ENCODE data around the gene REELD1. TPM values are rescaled to one million over a fixed set of nuclear protein-coding genes. Genes with fewer than 3 reads are reported as not detected.

Gene REELD1
- polyA plus RNA-seq, 3 donors = 0.19 to 0.31 (median 0.31) TPM

GRCh38 chr4:146261041-146261440 is 46.7 kb downstream of the REELD1 start:
- no peak for DNase-seq (ENCODE audit: low read depth in 3 of 3, low spot score in 2 of 3)

GRCh38 chr4:146263793-146264192 is 49.5 kb downstream of the REELD1 start:
- DNase-seq (ENCODE audit: low read depth in 3 of 3, low spot score in 2 of 3) = no peak

- DNase-seq (ENCODE audit: low read depth in 3 of 3, low spot score in 2 of 3) = no peak
These were observed 51.7 kb downstream of the REELD1 start for GRCh38 chr4:146265950-146266490.

- DNase-seq (ENCODE audit: low read depth in 3 of 3, low spot score in 2 of 3) = no peak
These were observed 53.5 kb downstream of the REELD1 start for GRCh38 chr4:146267826-146268225.

GRCh38 chr4:146269228-146269653 is 54.9 kb downstream of the REELD1 start:
- DNase-seq (ENCODE audit: low read depth in 3 of 3, low spot score in 2 of 3) = no peak

GRCh38 chr4:146271466-146271865 is 57.1 kb downstream of the REELD1 start:
- no peak for DNase-seq (ENCODE audit: low read depth in 3 of 3, low spot score in 2 of 3)

- DNase-seq (ENCODE audit: low read depth in 3 of 3, low spot score in 2 of 3) = no peak
These were observed 59.0 kb downstream of the REELD1 start for GRCh38 chr4:146273204-146273901.

GRCh38 chr4:146274774-146275173 is 60.4 kb downstream of the REELD1 start:
- no peak for DNase-seq (ENCODE audit: low read depth in 3 of 3, low spot score in 2 of 3)

GRCh38 chr4:146275370-146275769 is 61.0 kb downstream of the REELD1 start:
- DNase-seq (ENCODE audit: low read depth in 3 of 3, low spot score in 2 of 3) = no peak

GRCh38 chr4:146278986-146279385 is 64.6 kb downstream of the REELD1 start:
- no peak for DNase-seq (ENCODE audit: low read depth in 3 of 3, low spot score in 2 of 3)

Other genes starting within 250 kb of the REELD1 start
- gene LSM6, start 38.8 kb upstream of the REELD1 start, polyA plus RNA-seq (ENCODE audit: insufficient read length in 3 of 3) = 10 to 100 TPM; 62.5 to 64.4 (median 63.6) TPM